ENCODE results near the gene SCRN2.

DNA sequence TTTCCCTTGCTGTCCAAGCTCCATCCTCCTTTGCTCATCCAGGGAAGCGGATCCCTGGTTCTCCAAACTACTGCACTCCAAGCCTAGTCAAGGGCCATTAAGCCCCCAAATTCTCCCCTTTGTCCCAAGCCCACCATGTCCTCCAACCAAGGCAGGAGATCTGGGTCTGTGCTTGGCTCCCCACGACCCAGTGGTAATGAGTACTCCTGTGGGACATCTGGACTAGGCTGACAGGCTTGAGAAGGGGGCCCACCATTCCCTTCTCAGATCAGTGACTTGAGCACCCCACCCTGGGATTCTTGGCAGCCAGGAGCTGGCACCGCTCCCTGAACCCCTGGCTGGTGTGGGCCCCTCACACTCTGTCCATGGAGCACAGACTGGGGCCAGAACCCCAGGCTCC lies 36.6 kb downstream of the SCRN2 start:
- TF ChIP-seq POLR2A (IDR thresholded peaks at IDR 0.05) = no peak
- TF ChIP-seq, protein P1, sequence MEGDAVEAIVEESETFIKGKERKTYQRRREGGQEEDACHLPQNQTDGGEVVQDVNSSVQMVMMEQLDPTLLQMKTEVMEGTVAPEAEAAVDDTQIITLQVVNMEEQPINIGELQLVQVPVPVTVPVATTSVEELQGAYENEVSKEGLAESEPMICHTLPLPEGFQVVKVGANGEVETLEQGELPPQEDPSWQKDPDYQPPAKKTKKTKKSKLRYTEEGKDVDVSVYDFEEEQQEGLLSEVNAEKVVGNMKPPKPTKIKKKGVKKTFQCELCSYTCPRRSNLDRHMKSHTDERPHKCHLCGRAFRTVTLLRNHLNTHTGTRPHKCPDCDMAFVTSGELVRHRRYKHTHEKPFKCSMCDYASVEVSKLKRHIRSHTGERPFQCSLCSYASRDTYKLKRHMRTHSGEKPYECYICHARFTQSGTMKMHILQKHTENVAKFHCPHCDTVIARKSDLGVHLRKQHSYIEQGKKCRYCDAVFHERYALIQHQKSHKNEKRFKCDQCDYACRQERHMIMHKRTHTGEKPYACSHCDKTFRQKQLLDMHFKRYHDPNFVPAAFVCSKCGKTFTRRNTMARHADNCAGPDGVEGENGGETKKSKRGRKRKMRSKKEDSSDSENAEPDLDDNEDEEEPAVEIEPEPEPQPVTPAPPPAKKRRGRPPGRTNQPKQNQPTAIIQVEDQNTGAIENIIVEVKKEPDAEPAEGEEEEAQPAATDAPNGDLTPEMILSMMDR (IDR thresholded peaks at IDR 0.05) = no peak
